SH-SY5Y (cell line): Measurements from ENCODE around the gene NISCH.

Experiments used
- GATA2 ChIP-seq: IDR thresholded peaks from 2 replicates; pipeline ENCODE4 v1.6.1; 2011; ENCODE audit warnings: mild to moderate bottlenecking, low read depth, low read length
- GATA3 ChIP-seq: IDR thresholded peaks from 2 replicates; pipeline ENCODE4 v1.6.1; 2011; ENCODE audit warnings: low read depth, mild to moderate bottlenecking, low read length, moderate library complexity

DNA sequence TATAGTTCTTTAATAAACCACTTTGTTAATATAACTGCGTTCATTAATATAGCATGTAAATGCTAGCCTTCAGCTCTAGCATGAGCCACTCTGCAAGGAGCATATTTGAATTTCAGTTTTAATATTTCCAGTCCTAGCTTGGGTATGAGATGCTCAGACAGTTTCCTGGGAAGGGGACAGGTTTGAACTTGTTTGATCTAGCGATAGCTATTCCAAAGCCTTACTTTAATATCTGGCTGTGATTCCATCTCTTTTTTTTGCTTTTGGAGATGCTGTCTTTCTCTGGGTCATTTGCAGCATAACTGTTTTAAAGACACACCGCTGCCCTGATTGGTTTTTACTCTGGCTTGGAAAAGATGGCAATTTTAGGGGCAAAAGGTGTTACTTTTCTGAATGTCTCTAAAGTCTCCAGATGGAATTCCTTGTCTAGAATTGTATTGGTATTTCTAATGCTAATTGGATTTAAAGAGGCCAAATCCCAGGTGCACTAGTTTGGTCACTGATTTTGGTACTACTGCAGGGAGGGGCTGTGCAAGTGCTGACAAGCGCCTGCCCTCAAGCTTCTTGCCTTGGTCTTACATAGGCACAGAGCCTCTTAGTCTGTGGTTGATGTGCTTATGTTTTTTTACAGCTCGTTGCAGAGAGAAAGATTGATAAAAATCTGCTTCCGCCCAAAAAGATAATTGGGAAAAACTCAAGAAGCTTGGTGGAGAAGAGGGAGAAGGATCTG is 2.8 kb downstream of the NISCH start:
- TF ChIP-seq GATA3 (no peak), GATA2 (no peak)
